Spleen (tissue), 11 donors: ENCODE data around the gene XPO4. TPM values are rescaled to one million over a fixed set of nuclear protein-coding genes. Genes with fewer than 3 reads are reported as not detected.

Experiments
- DNase-seq: peaks from one replicate; pipeline ENCODE4 v3.0.0-alpha.2; 2020
- H3K27ac ChIP-seq, 8 donors: fragments of 200-600 bp; sonication (generic) in 7 of 8; 1 replicate in 4 of 8; 2 replicates in 4 of 8; pipeline versions ENCODE4 v1.5.0 to v1.8.0; 2016 to 2021; ENCODE audit warnings: inconsistent platforms in 4 of 8, mild to moderate bottlenecking in 4 of 8, moderate library complexity in 1 of 8
- H3K27me3 ChIP-seq, 7 donors: fragments of 200-600 bp; sonication (generic) in 6 of 7; replicated peaks in 1 of 7; 1 replicate in 4 of 7; 2 replicates in 3 of 7; pipeline versions ENCODE4 v1.5.0 to v1.8.0; 2016 to 2021; ENCODE audit warnings: inconsistent platforms in 3 of 7, mild to moderate bottlenecking in 1 of 7
- H3K36me3 ChIP-seq, 6 donors: fragments of 200-600 bp; sonication (generic) in 5 of 6; 1 replicate in 4 of 6; 2 replicates in 2 of 6; pipeline versions ENCODE4 v1.5.0 to v1.8.0; 2016 to 2021; ENCODE audit warnings: inconsistent platforms in 2 of 6
- H3K4me1 ChIP-seq, 6 donors: fragments of 200-600 bp; sonication (generic) in 5 of 6; 1 replicate in 3 of 6; 2 replicates in 3 of 6; pipeline versions ENCODE4 v1.5.0 to v1.8.0; 2016 to 2021; ENCODE audit warnings: inconsistent platforms in 3 of 6
- H3K4me3 ChIP-seq, 8 donors: fragments of 200-600 bp; sonication (generic) in 7 of 8; 1 replicate in 4 of 8; 2 replicates in 4 of 8; pipeline versions ENCODE4 v1.5.0 to v1.8.0; 2016 to 2021; ENCODE audit warnings: inconsistent platforms in 4 of 8, mild to moderate bottlenecking in 4 of 8, moderate library complexity in 2 of 8
- H3K9me3 ChIP-seq, 8 donors: fragments of 200-600 bp; sonication (generic) in 7 of 8; 1 replicate in 4 of 8; 2 replicates in 4 of 8; pipeline versions ENCODE4 v1.5.0 to v1.8.0; 2016 to 2021; ENCODE audit warnings: inconsistent platforms in 4 of 8
- CTCF ChIP-seq, 11 experiments: fragments of 200-600 bp in 7 of 11; fragments of 450-650 bp in 4 of 11; sonication (generic) in 4 of 11; IDR thresholded peaks in 8 of 11; conservative IDR thresholded peaks in 3 of 11; 1 replicate in 7 of 11; 2 replicates in 4 of 11; pipeline versions ENCODE4 v1.4.0 to v1.8.0; 2016 to 2021; ENCODE audit warnings: antibody characterized with exemption in 11 of 11, inconsistent platforms in 4 of 11, mild to moderate bottlenecking in 1 of 11
- POLR2A ChIP-seq, 3 donors: fragments of 450-650 bp; IDR thresholded peaks; one replicate each; pipeline ENCODE4 v1.5.1; 2017; ENCODE audit warnings: antibody characterized with exemption in 3 of 3, mild to moderate bottlenecking in 1 of 3
- POLR2AphosphoS5 ChIP-seq, 3 donors: sonication (generic); formaldehyde crosslinking; IDR thresholded peaks; one replicate each; pipeline ENCODE4 v1.5.1; 2017; ENCODE audit warnings: antibody characterized with exemption in 3 of 3
- WGBS, 5 donors: extraction: QIAGEN DNeasy Blood & Tissue Kit in 3 of 5; methylation state at CpG; one replicate each; pipeline versions ENCODE4 v1.1.5 to v1.1.7; 2013 to 2018; 5-methylcytosine and 5-hydroxymethylcytosine counted together
- intact Hi-C: fragments of 100-400 bp; cut with DNase I; formaldehyde crosslinking; loops from one replicate; pipeline ENCODE4 v1.15.0; 2023; ENCODE audit warnings: low total_unique reads
- polyA plus RNA-seq, 3 donors: library from polyadenylated mRNA; stranded (reverse); fragments of 200-250 nt; gene quantifications; one replicate each; pipeline ENCODE4 v1.2.1, GENCODE V29; 2013
- total RNA-seq, 7 donors: library from RNA; depleted of rRNA in 3 of 7; stranded (reverse); fragments of >200 nt in 3 of 7; fragmentation: NEBNext Ultra II Directional in 4 of 7; extraction: Animal tissue kit (Norgen Biotek cat#: 25700) in 4 of 7; gene quantifications; one replicate each; pipeline versions ENCODE4 v1.1.0 to v1.2.1, GENCODE V29; 2016 to 2021
- donor health status: healthy with polysubstance abuse.
- donor health status: DM: no; HTN: no; CAD: no; lungs with moderate emphysema.
- donor health status: DM: no; HTN: no; CAD: no.
- donor health status: Bipolar disorder and iron deficiency.
- donor health status: healthy.
- donor health status: DM: no; HTN: no; CAD: no.
- donor health status: DM: yes; HTN: yes; CAD: no.

Gene XPO4
- total and polyA plus RNA-seq, 10 donors, result 3.1 to 23.1 (median 17.5) TPM

GRCh38 chr13:20823071-20823470 lies 79.5 kb downstream of the XPO4 start:
- no peak overlapping the region for H3K4me3 ChIP-seq
- TF ChIP-seq POLR2A (IDR thresholded peaks at IDR 0.05), result no peak
- no peak for TF ChIP-seq POLR2AphosphoS5 (IDR thresholded peaks at IDR 0.05)
- no peak for TF ChIP-seq CTCF (IDR thresholded peaks at IDR 0.05 in 8 of 11, conservative IDR thresholded peaks at IDR 0.05 in 3 of 11)
- intact Hi-C loops, result no loop called here
- H3K27ac ChIP-seq, result no peak overlapping the region
- H3K27me3 ChIP-seq, result no peaks in the 10 kb centered on the region
- no peaks in the 10 kb centered on the region for H3K9me3 ChIP-seq
- DNase-seq, result no peak
- peaks cover 0 to 50% (median 9%) of the 10 kb centered on the region in 6 donors for H3K36me3 ChIP-seq
- H3K4me1 ChIP-seq, result peaks cover 0 to 12% (median 2%) of the 10 kb centered on the region in 6 donors
- WGBS, 5 donors, result 91 to 98% (median 96%) methylated on average over 1 of the region's 1 CpG

GRCh38 chr13:20822406-20822805 lies 80.1 kb downstream of the XPO4 start:
- no peak for DNase-seq
- WGBS, 5 donors, result 85 to 92% (median 90%) methylated on average over 1 of the region's 1 CpG
- intact Hi-C loops, result no loop called here
- Histone ChIP-seq H3K9me3 (no peaks in the 10 kb centered on the region), H3K27me3 (no peaks in the 10 kb centered on the region), H3K4me1 (peaks cover 0 to 9% (median 0%) of the 10 kb centered on the region in 6 donors), H3K36me3 (peaks cover 0 to 56% (median 9%) of the 10 kb centered on the region in 6 donors), H3K4me3 (no peak overlapping the region), H3K27ac (no peak overlapping the region)
- TF ChIP-seq POLR2AphosphoS5 (IDR thresholded peaks at IDR 0.05) (no peak), POLR2A (IDR thresholded peaks at IDR 0.05) (no peak), CTCF (IDR thresholded peaks at IDR 0.05 in 8 of 11, conservative IDR thresholded peaks at IDR 0.05 in 3 of 11) (no peak)

- intact Hi-C loops, result no loop called here
- DNase-seq, result no peak
- 95 to 99% (median 96%) methylated on average over 3 of the region's 3 CpGs for WGBS, 5 donors
Observed at GRCh38 chr13:20819715-20820114, 82.8 kb downstream of the XPO4 start.

GRCh38 chr13:20815464-20815863 lies 87.1 kb downstream of the XPO4 start:
- DNase-seq, result no peak
- peaks cover 0 to 58% (median 5%) of the 10 kb centered on the region in 6 donors for H3K36me3 ChIP-seq
- H3K4me1 ChIP-seq, result peaks cover 0 to 11% (median 2%) of the 10 kb centered on the region in 6 donors
- H3K4me3 ChIP-seq, result no peak overlapping the region
- H3K27ac ChIP-seq, result no peak overlapping the region
- H3K27me3 ChIP-seq, result no peaks in the 10 kb centered on the region
- intact Hi-C loops, result no loop called here
- no peaks in the 10 kb centered on the region for H3K9me3 ChIP-seq
- no peak for TF ChIP-seq CTCF (IDR thresholded peaks at IDR 0.05 in 8 of 11, conservative IDR thresholded peaks at IDR 0.05 in 3 of 11)
- no peak for TF ChIP-seq POLR2A (IDR thresholded peaks at IDR 0.05)
- TF ChIP-seq POLR2AphosphoS5 (IDR thresholded peaks at IDR 0.05), result no peak
- 92 to 100% (median 96%) methylated on average over 1 of the region's 1 CpG for WGBS, 5 donors

More at GRCh38 chr13:20819715-20820114, 82.8 kb downstream of the XPO4 start:
- TF ChIP-seq POLR2A (IDR thresholded peaks at IDR 0.05) (no peak), POLR2AphosphoS5 (IDR thresholded peaks at IDR 0.05) (no peak), CTCF (IDR thresholded peaks at IDR 0.05 in 8 of 11, conservative IDR thresholded peaks at IDR 0.05 in 3 of 11) (no peak)
- H3K27me3 ChIP-seq, result no peaks in the 10 kb centered on the region
- peaks cover 0 to 60% (median 9%) of the 10 kb centered on the region in 6 donors for H3K36me3 ChIP-seq
- H3K4me3 ChIP-seq, result no peak overlapping the region
- no peaks in the 10 kb centered on the region for H3K9me3 ChIP-seq
- no peak overlapping the region for H3K27ac ChIP-seq
- no peaks in the 10 kb centered on the region for H3K4me1 ChIP-seq
